Lower leg skin (tissue), 3 donors: Measurements from ENCODE around the gene CD209.

Experiments used
- CTCF ChIP-seq, 3 donors: fragments of 450-650 bp; IDR thresholded peaks; one replicate each; pipeline ENCODE4 v1.5.1; 2016; ENCODE audit warnings: antibody characterized with exemption in 3 of 3, mild to moderate bottlenecking in 3 of 3, moderate library complexity in 2 of 3
- POLR2A ChIP-seq, 2 donors: fragments of 450-650 bp; IDR thresholded peaks; one replicate each; pipeline ENCODE4 v1.6.1; 2016 to 2017; ENCODE audit warnings: antibody characterized with exemption in 2 of 2, mild to moderate bottlenecking in 1 of 2, moderate library complexity in 1 of 2

- no peak for TF ChIP-seq CTCF (IDR thresholded peaks at IDR 0.05)
- TF ChIP-seq POLR2A (IDR thresholded peaks at IDR 0.05), result no peak
Observed at GRCh38 chr19:7790416-7790815, 43.1 kb upstream of the CD209 start.
